SK-N-SH (cell line): ENCODE data around the gene CINP. TPM values are rescaled to one million over a fixed set of nuclear protein-coding genes. Genes with fewer than 3 reads are reported as not detected.

Experiments
- CTCF ChIA-PET: fragments of 300-600, 350-600 bp; formaldehyde crosslinking; extraction: SDS; loops from one replicate; lab custom pipeline; 2021; lab: Yijun Ruan, JAX
- POLR2A ChIA-PET: fragments of 350-600 bp; sonication (Branson Sonifier 250); formaldehyde crosslinking; extraction: SDS; loops from one replicate; lab custom pipeline; 2020; ENCODE audit warnings: antibody characterized with exemption, inconsistent platforms; lab: Yijun Ruan, JAX
- DNase-seq: peaks from one replicate; pipeline ENCODE4 v3.0.0; 2012
- H2AFZ ChIP-seq: fragments of 200-600 bp; sonication (generic); 2 replicates; pipeline ENCODE4 v1.8.1; 2016; ENCODE audit warnings: antibody characterized with exemption, mild to moderate bottlenecking, low read depth
- H3F3A ChIP-seq: fragments of 200-600 bp; sonication (generic); replicated peaks from 2 replicates; pipeline ENCODE3; 2016; ENCODE audit warnings: antibody characterized with exemption, mild to moderate bottlenecking; ENCODE audit not compliant: insufficient read depth
- H3K27ac ChIP-seq, 2 experiments: fragments of 200-500 bp in 1 of 2; fragments of 200-600 bp in 1 of 2; sonication (Bioruptor generic) in 1 of 2; sonication (generic), shearing (Covaris generic) in 1 of 2; 2 replicates each; pipeline versions ENCODE4 v1.5.1 to v1.6.1; 2014 to 2016; ENCODE audit warnings: low read depth in 2 of 2, inconsistent platforms in 1 of 2, low read length in 1 of 2, mild to moderate bottlenecking in 1 of 2, mixed read lengths in 1 of 2
- H3K27me3 ChIP-seq: fragments of 200-600 bp; sonication (generic), shearing (Covaris generic); 2 replicates; pipeline ENCODE4 v1.6.1; 2016; ENCODE audit warnings: mixed run types; ENCODE audit not compliant: insufficient read depth
- H3K36me3 ChIP-seq, 2 experiments: fragments of 200-500 bp in 1 of 2; fragments of 200-600 bp in 1 of 2; sonication (Bioruptor generic) in 1 of 2; sonication (generic) in 1 of 2; replicated peaks in 1 of 2; 2 replicates each; pipeline versions ENCODE3 to v1.5.1; 2014 to 2016; ENCODE audit warnings: low read length in 1 of 2, mild to moderate bottlenecking in 1 of 2; ENCODE audit not compliant: insufficient read depth in 2 of 2, control insufficient read depth in 1 of 2
- H3K4me1 ChIP-seq, 2 experiments: fragments of 200-500 bp in 1 of 2; fragments of 200-600 bp in 1 of 2; sonication (Bioruptor generic) in 1 of 2; sonication (generic), shearing (Covaris generic) in 1 of 2; 2 replicates each; pipeline versions ENCODE4 v1.5.1 to v1.6.1; 2014 to 2016; ENCODE audit warnings: low read depth in 1 of 2, low read length in 1 of 2, mixed run types in 1 of 2; ENCODE audit not compliant: insufficient read depth in 2 of 2, control insufficient read depth in 1 of 2
- H3K4me2 ChIP-seq: fragments of 200-600 bp; sonication (generic), shearing (Covaris generic); 2 replicates; pipeline ENCODE4 v1.6.1; 2017; ENCODE audit warnings: mixed run types
- H3K4me3 ChIP-seq, 2 experiments: fragments of 200-500 bp in 1 of 2; fragments of 200-600 bp in 1 of 2; sonication (Bioruptor generic) in 1 of 2; sonication (generic), shearing (Covaris generic) in 1 of 2; 2 replicates each; pipeline versions ENCODE4 v1.5.1 to v1.8.1; 2014 to 2016; ENCODE audit warnings: low read depth in 2 of 2, inconsistent platforms in 1 of 2, low read length in 1 of 2, mild to moderate bottlenecking in 1 of 2, mixed read lengths in 1 of 2, moderate library complexity in 1 of 2
- H3K79me2 ChIP-seq: fragments of 200-600 bp; sonication (generic); 2 replicates; pipeline ENCODE4 v1.8.1; 2017; ENCODE audit warnings: mild to moderate bottlenecking; ENCODE audit not compliant: insufficient read depth
- H3K9ac ChIP-seq: fragments of 200-600 bp; sonication (generic); 2 replicates; pipeline ENCODE4 v1.6.1; 2017; ENCODE audit warnings: mixed run types
- H3K9me2 ChIP-seq: fragments of 200-600 bp; sonication (generic); 2 replicates; pipeline ENCODE4 v1.6.1; 2017; ENCODE audit warnings: mixed run types
- H3K9me3 ChIP-seq: fragments of 200-600 bp; sonication (generic); 2 replicates; pipeline ENCODE4 v1.6.1; 2017; ENCODE audit warnings: mixed run types, mild to moderate bottlenecking, moderate library complexity
- H4K20me1 ChIP-seq: fragments of 200-600 bp; sonication (generic); 2 replicates; pipeline ENCODE4 v1.6.1; 2017; ENCODE audit warnings: mild to moderate bottlenecking, mixed run types; ENCODE audit not compliant: insufficient read depth
- EZH2phosphoT487 ChIP-seq: fragments of 200-600 bp; sonication (generic); IDR thresholded peaks from 2 replicates; pipeline ENCODE4 v1.6.1; 2017; ENCODE audit warnings: low read depth, mixed run types, mild to moderate bottlenecking, antibody characterized with exemption, moderate library complexity, borderline replicate concordance
- FOSL2 ChIP-seq: IDR thresholded peaks from 2 replicates; pipeline ENCODE4 v1.4.0; 2012; ENCODE audit warnings: low read depth, mild to moderate bottlenecking, moderate library complexity, borderline replicate concordance
- FOXM1 ChIP-seq: IDR thresholded peaks from 2 replicates; pipeline ENCODE4 v1.4.0; 2012; ENCODE audit warnings: low read depth, mild to moderate bottlenecking
- GABPA ChIP-seq: IDR thresholded peaks from 2 replicates; pipeline ENCODE4 v1.4.0; 2012; ENCODE audit warnings: low read depth, mild to moderate bottlenecking
- GATA2 ChIP-seq: sonication (generic); formaldehyde crosslinking; IDR thresholded peaks from 2 replicates; pipeline ENCODE4 v1.5.0; 2020; ENCODE audit warnings: mild to moderate bottlenecking, missing genetic modification reagents
- MEF2A ChIP-seq: IDR thresholded peaks from 2 replicates; pipeline ENCODE4 v1.4.0; 2012; ENCODE audit warnings: low read depth, borderline replicate concordance
- MXI1 ChIP-seq: IDR thresholded peaks from 2 replicates; pipeline ENCODE4 v1.6.1; 2012; ENCODE audit warnings: mild to moderate bottlenecking, low read depth, low read length, improper control_type of control experiment
- NFIC ChIP-seq: IDR thresholded peaks from 2 replicates; pipeline ENCODE4 v1.4.0; 2012; ENCODE audit warnings: borderline replicate concordance
- NRF1 ChIP-seq: IDR thresholded peaks from 2 replicates; pipeline ENCODE4 v1.6.1; 2012; ENCODE audit warnings: low read depth, mild to moderate bottlenecking, low read length
- POLR2AphosphoS5 ChIP-seq: IDR thresholded peaks from 2 replicates; pipeline ENCODE4 v1.6.1; 2012; ENCODE audit warnings: low read depth, low read length
- REST ChIP-seq: IDR thresholded peaks from 2 replicates; pipeline ENCODE4 v1.6.1; 2012; ENCODE audit warnings: mild to moderate bottlenecking, low read depth, low read length, moderate library complexity
- RFX5 ChIP-seq: IDR thresholded peaks from 2 replicates; pipeline ENCODE4 v1.6.1; 2012; ENCODE audit warnings: mild to moderate bottlenecking, improper control_type of control experiment, low read length
- RXRA ChIP-seq: IDR thresholded peaks from 2 replicates; pipeline ENCODE4 v1.4.0; 2012; ENCODE audit warnings: low read depth, mild to moderate bottlenecking, borderline replicate concordance
- SIN3A ChIP-seq: IDR thresholded peaks from 2 replicates; pipeline ENCODE4 v1.6.1; 2012; ENCODE audit warnings: low read depth, mild to moderate bottlenecking, low read length, moderate library complexity, borderline replicate concordance
- TCF12 ChIP-seq: IDR thresholded peaks from 2 replicates; pipeline ENCODE4 v1.4.0; 2012
- ZBTB33 ChIP-seq: IDR thresholded peaks from 2 replicates; pipeline ENCODE4 v1.4.0; 2012; ENCODE audit warnings: low read depth, borderline replicate concordance
- WGBS: methylation state at CpG from one replicate; pipeline ENCODE4 v1.1.6; 2017; ENCODE audit warnings: low lambda C conversion rate; 5-methylcytosine and 5-hydroxymethylcytosine counted together
- polyA plus RNA-seq, 3 experiments: library from polyadenylated mRNA; depleted of rRNA; stranded (reverse); fragments of >200 nt; gene quantifications; 2 replicates each; pipeline ENCODE4 v1.2.3, GENCODE V29; 2012
- TF ChIP-seq, protein P1 (sequence below): fragments of 150-350 bp; IDR thresholded peaks from 2 replicates; pipeline ENCODE4 v1.6.1; 2017; ENCODE audit warnings: antibody characterized with exemption, low read length, low read depth, borderline replicate concordance
- TF ChIP-seq, protein P2 (sequence below): fragments of 150-350 bp; IDR thresholded peaks from 2 replicates; pipeline ENCODE4 v1.6.1; 2016; ENCODE audit warnings: mild to moderate bottlenecking, low read depth, low read length

Gene CINP
- polyA plus RNA-seq, 1 of the 3 experiments (the other 2 are of a cell fraction) = 50.4 TPM

DNA sequence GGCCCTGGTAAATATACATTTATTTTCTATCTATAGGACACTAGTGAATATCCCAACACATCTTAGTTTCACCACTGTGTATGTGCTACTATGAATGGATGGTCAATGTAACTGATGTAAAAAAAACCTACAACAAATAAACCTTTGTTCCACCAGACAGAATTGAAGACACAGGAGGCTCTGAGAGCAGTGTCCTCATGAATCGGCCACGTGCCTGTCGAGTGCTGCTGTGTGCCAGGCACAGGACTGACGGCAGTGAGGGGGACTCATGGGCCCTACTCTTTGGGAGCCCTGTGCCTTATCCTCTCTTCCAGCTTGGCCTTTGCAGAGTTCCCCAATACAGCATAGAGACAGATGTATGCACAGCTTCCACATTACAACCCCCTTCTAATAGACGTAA lies 18.2 kb downstream of the CINP start:
- Histone ChIP-seq H3K9me2 (no peaks in the 10 kb centered on the region), H3K79me2 (no peaks in the 10 kb centered on the region), H2AFZ (no peak overlapping the region), H3K4me3 (no peak overlapping the region)
- DNase-seq = no peak
- POLR2A ChIA-PET = no interaction called here
- TF ChIP-seq, protein P1, sequence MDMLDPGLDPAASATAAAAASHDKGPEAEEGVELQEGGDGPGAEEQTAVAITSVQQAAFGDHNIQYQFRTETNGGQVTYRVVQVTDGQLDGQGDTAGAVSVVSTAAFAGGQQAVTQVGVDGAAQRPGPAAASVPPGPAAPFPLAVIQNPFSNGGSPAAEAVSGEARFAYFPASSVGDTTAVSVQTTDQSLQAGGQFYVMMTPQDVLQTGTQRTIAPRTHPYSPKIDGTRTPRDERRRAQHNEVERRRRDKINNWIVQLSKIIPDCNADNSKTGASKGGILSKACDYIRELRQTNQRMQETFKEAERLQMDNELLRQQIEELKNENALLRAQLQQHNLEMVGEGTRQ = no peak
- TF ChIP-seq FOSL2 = no peak
- TF ChIP-seq, protein P2, sequence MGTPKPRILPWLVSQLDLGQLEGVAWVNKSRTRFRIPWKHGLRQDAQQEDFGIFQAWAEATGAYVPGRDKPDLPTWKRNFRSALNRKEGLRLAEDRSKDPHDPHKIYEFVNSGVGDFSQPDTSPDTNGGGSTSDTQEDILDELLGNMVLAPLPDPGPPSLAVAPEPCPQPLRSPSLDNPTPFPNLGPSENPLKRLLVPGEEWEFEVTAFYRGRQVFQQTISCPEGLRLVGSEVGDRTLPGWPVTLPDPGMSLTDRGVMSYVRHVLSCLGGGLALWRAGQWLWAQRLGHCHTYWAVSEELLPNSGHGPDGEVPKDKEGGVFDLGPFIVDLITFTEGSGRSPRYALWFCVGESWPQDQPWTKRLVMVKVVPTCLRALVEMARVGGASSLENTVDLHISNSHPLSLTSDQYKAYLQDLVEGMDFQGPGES = no peak
- no peak for TF ChIP-seq RFX5
- TF ChIP-seq, all 33 proteins: peak for 0
- Histone ChIP-seq H3F3A (peaks cover 3% of the 10 kb centered on the region), H3K36me3 (peaks cover 14 to 32% of the 10 kb centered on the region in 2 experiments), H3K4me1 (no peaks in the 10 kb centered on the region), H3K27ac (no peak overlapping the region), H3K4me2 (no peak overlapping the region), H3K27me3 (no peaks in the 10 kb centered on the region), H3K9ac (no peak overlapping the region), H4K20me1 (no peaks in the 10 kb centered on the region), H3K9me3 (no peaks in the 10 kb centered on the region)
- WGBS = 93% methylated on average over 5 of the region's 5 CpGs
- CTCF ChIA-PET = no interaction called here

- no peak overlapping the region for H3K9ac ChIP-seq
- DNase-seq = no peak
- H3K4me1 ChIP-seq = no peaks in the 10 kb centered on the region
- no peaks in the 10 kb centered on the region for H3K27me3 ChIP-seq
- H3K4me2 ChIP-seq = no peak overlapping the region
- no peaks in the 10 kb centered on the region for H4K20me1 ChIP-seq
- H3F3A ChIP-seq = peaks cover 3% of the 10 kb centered on the region
- no peaks in the 10 kb centered on the region for H3K79me2 ChIP-seq
- H3K9me3 ChIP-seq = no peaks in the 10 kb centered on the region
- no peak overlapping the region for H3K4me3 ChIP-seq
- no peaks in the 10 kb centered on the region for H3K9me2 ChIP-seq
- no peak overlapping the region for H2AFZ ChIP-seq
- ChIA-PET POLR2A (no interaction called here), CTCF (no interaction called here)
- H3K27ac ChIP-seq = no peak overlapping the region
- H3K36me3 ChIP-seq = peaks cover 14 to 29% of the 10 kb centered on the region in 2 experiments
- WGBS = 100% methylated on average over 4 of the region's 7 CpGs
- no peak for TF ChIP-seq REST
- no peak for TF ChIP-seq MXI1
- TF ChIP-seq GABPA = no peak
- no peak for TF ChIP-seq MEF2A
- TF ChIP-seq TCF12 = no peak
- TF ChIP-seq FOSL2 = no peak
- TF ChIP-seq NFIC = no peak
- no peak for TF ChIP-seq ZBTB33
- no peak for TF ChIP-seq FOXM1
- TF ChIP-seq EZH2phosphoT487 = no peak
- no peak for TF ChIP-seq RFX5
- TF ChIP-seq NRF1 = no peak
- TF ChIP-seq, protein P1 = no peak
- no peak for TF ChIP-seq SIN3A
- no peak for TF ChIP-seq RXRA
- TF ChIP-seq POLR2AphosphoS5 = no peak
- TF ChIP-seq GATA2 = no peak
These were observed 18.6 kb downstream of the CINP start for GRCh38 chr14:102344084-102344483.
